ENCODE results near the gene DNAJA2. TPM values are rescaled to one million over a fixed set of nuclear protein-coding genes. Genes with fewer than 3 reads are reported as not detected.

DNAJA2 gene
- total and polyA plus RNA-seq, 9 of the 15 experiments (the other 6 are each of a cell fraction or from before 2014, with no cell fraction given): 24.1 to 75.9 (median 50.7) TPM

- no peak for FAIRE-seq
- no peaks in the 10 kb centered on the region for H3K79me2 ChIP-seq (ENCODE audit: control insufficient read depth, insufficient read depth, low read length)
- intact Hi-C loops (cut with micrococcal nuclease): no loop called here
- H3K4me2 ChIP-seq (ENCODE audit: insufficient read depth, low read length): no peak overlapping the region
- H3K27me3 ChIP-seq (ENCODE audit: control insufficient read depth in 2 of 2, insufficient read depth in 2 of 2, low read length in 2 of 2): no peaks in the 10 kb centered on the region
- H3K9ac ChIP-seq (ENCODE audit: insufficient read depth in 1 of 2, low read depth in 2 of 2, low read length in 2 of 2): no peak overlapping the region
- DNase-seq (ENCODE audit: extremely low read depth in 1 of 4, low spot score in 3 of 4): no peak
- CTCF ChIA-PET (ENCODE audit: low intra/inter-chr PET ratio): no interaction called here
- H3K4me3 ChIP-seq: no peak overlapping the region
- H4K20me1 ChIP-seq (replicated peaks; ENCODE audit: control insufficient read depth, insufficient read depth, low read length): no peaks in the 10 kb centered on the region
- POLR2A ChIA-PET: interaction anchor here (1.0 kb wide), 1 partner anchor 57 kb away, joined by 3 read pairs; no protein-coding TSS in a partner anchor
- BruUV-seq (replicated peaks): no TSS peak
- ATAC-seq: no peak
- H3K4me1 ChIP-seq (replicated peaks in 1 of 2; ENCODE audit: control insufficient read depth in 2 of 2, insufficient read depth in 2 of 2, low read length in 2 of 2): no peaks in the 10 kb centered on the region; a peak in 1 of 5 replicates
- no peaks in the 10 kb centered on the region for H3K9me3 ChIP-seq (replicated peaks; ENCODE audit: control insufficient read depth, insufficient read depth, low read depth, low read length)
- no peak overlapping the region for H2AFZ ChIP-seq (ENCODE audit: low read depth, low read length)
- WGBS (ENCODE audit: insufficient coverage, low coverage, missing lambda C conversion rate): 38% methylated on average over 4 of the region's 4 CpGs
- TF ChIP-seq E2F1 (CRISPR knock-in tag; IDR thresholded peaks at IDR 0.05) (no peak), ZNF431 (CRISPR knock-in tag; IDR thresholded peaks at IDR 0.05) (no peak), HMGN3 (IDR thresholded peaks at IDR 0.05; ENCODE audit: borderline replicate concordance, extremely low read depth, insufficient read length, low read depth, low read length) (no peak), ZNF449 (CRISPR knock-in tag; IDR thresholded peaks at IDR 0.05) (no peak), IRF1 (CRISPR knock-in tag; IDR thresholded peaks at IDR 0.05; ENCODE audit: borderline replicate concordance) (no peak), TCF3 (CRISPR knock-in tag; IDR thresholded peaks at IDR 0.05) (no peak)
- no peak overlapping the region for H3K27ac ChIP-seq (ENCODE audit: extremely low read depth, low read depth, low read length)
- no peaks in the 10 kb centered on the region; the same call in 2 of the 3 replicates for H3K36me3 ChIP-seq (ENCODE audit: control insufficient read depth, insufficient read depth, low read length)
- in situ Hi-C loops (cut with MboI): loop anchor here (25.0 kb wide), 1 partner anchor 249 kb away; no protein-coding TSS in a partner anchor
- H3K9me1 ChIP-seq (ENCODE audit: control insufficient read depth, insufficient read depth, low read length): no peaks in the 10 kb centered on the region
Measured at GRCh38 chr16:46911650-46912049, 61.8 kb downstream of the DNAJA2 start.
